GM18907 (cell line): ENCODE measurements around the gene AKT3.

Source experiments
- ATAC-seq: cut with Tn5 transposase; IDR thresholded peaks from one replicate; pipeline ENCODE4 v1.9.1; 2021; ENCODE audit warnings: mild to moderate bottlenecking, moderate library complexity; ENCODE audit not compliant: unreplicated experiment

The AKT3 gene

DNA sequence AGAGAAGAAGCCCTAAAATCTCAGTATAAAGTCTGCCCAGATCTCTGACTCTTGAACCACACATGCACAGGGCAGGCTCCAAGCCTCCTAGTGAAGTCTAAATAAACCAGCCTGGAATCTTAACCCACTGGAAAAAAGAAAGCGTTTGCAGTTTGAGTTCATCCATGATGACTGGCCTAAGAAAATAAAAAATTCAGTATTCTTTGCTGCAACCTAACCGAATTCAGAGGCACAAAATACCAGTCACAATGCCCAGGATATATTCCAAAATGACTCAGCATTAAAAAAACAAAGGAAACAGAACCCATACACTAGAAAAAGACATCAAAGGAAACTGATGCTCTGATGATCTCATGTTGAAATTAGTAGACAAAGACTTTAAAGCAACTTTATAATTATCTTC, 325.0 kb downstream of the AKT3 start:
- ATAC-seq, result no peak

DNA sequence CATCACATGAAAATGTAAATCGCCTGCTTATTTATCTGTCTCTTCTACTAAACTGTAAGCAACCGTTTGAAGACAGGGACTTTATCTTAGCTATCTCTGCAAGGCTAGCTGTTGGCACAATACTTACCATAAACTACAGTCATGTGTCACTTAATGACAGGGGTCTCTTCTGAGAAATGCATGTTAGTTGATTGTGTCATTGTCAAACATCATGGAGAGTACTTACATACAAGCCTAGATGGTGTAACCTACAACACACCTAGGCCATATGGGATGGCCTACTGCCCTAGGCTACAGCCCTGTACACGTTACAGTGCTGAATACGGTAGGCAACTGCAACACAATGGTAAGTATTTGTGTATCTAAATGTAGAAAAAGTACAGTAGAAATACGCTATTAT, 326.3 kb downstream of the AKT3 start:
- no peak for ATAC-seq

DNA sequence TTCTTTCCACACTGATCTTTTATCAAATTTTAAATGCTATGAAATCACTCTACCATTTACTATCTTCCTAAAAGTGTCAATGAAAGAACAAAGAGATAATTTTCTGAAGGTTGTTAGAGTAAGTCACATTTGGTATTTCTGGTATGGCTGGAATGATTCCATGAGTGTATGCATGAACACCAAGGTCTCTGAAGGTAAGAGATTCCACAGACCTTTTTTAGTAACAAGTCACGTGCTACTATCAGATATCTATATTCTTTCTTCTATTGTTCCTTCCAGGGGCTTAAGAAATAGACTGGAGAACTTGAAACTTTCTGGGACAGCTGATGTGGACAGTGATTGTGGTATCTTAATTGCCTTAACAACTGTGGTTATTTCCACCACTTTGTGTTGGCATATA, 329.2 kb downstream of the AKT3 start:
- no peak for ATAC-seq

DNA sequence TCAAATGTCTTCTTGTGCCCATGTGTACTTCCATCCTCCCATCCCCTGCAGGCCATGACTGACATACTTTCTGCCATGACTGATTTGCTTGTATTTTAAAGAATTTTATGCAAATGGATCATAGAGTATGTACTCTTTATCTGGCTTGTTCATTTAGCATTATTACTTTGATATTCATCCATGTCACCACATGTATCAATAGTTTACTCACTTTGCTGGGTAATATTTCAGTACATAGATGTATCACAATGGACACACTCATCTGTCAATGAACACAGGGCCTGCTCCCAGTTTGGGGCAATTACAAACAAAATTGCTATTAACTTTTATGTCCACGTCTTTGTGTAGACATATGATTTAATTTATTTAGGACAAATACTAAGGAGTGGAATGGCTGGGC, 335.1 kb downstream of the AKT3 start:
- ATAC-seq, result no peak

DNA sequence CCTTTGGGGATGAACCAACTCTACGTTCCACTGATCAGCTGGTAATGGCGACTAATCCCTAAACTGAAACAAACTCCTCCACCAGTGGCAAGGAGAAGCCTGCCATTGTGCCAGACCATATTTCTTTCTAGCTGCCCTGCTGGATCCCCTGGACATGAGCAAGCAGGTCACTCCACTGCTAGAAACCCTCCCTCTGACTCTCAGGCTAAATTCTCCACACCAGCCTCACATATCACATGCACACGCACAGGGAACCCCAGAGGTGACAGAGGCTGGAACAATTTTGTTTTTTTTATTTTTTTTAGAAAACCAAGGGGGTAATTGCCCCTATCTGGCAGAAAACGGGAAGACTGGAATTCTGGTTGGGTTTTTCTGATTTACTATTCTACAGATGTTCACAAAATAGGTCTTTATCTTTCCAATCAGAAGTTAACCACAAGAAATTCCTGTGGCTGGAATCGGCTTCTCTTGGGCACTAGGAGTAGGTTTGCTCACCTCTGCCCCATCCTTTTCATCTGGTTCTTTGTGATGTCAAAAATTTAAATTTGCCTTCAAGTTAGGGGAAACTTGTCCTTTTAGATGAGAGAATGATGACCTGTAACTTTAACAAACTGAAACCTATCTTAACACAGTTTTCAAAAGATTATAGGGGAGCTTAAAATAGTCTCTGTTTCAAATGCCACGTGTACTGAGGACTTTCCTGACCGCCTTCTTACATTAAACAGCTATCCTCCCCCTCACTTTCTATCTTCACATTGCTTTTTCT, 336.1 kb downstream of the AKT3 start:
- no peak for ATAC-seq

DNA sequence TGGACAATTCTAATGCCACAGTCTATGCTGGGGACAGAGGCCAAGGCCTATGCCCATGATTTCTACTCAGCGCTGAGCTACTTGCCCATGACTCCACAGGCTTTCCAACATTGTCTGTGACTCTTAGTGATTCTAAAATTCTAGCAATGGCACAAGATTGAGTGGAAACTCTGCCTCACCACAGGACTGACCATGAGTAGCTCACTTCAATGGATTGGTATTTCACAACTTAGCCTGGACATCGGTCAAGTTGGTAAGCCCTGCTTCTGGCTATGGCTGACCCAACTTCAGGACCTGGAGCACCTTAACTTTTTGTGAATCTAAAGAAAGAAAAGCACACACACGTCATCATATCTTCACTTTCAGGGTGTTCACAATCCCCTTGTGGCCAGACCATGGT, 339.1 kb downstream of the AKT3 start:
- ATAC-seq, result no peak

DNA sequence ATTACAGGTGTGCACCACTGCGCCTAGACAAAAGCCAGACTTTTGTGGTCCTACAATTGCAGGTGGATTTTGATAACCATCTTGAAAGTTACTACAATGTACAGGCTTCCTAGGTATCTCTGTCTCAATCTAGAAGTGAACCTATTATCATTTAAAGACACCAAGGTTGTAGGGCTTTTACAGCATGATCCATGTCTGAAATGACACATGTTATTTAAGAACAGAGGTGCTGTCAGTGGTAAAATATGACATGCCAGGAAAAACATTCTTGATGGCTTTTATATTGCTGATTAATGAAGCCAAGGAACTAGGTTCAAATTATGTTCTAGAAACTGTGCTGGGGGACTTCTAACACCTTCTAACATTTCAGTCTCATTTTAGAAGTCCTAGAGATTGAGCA, 341.1 kb downstream of the AKT3 start:
- ATAC-seq, result no peak

DNA sequence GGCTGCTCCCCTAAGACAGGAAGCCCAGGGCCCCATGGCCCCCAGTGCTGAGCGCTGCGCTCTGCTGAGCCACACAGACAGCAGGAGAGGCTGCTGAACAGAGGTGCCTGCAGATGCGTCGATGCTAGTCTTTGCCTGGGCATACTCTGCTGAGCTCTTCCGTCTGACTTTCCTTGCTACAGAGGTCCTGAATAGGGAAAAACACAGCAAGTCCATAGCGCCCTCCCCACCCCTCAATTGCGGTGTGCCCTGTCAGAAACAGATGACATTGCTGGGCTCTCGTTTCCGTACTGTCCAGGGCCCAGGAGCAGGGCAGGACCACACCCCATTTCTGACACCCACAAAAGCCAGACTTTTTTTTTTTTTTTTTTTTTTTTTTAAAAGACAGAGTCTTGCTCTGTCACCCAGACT, 341.7 kb downstream of the AKT3 start:
- ATAC-seq, result peak; percentile 61

DNA sequence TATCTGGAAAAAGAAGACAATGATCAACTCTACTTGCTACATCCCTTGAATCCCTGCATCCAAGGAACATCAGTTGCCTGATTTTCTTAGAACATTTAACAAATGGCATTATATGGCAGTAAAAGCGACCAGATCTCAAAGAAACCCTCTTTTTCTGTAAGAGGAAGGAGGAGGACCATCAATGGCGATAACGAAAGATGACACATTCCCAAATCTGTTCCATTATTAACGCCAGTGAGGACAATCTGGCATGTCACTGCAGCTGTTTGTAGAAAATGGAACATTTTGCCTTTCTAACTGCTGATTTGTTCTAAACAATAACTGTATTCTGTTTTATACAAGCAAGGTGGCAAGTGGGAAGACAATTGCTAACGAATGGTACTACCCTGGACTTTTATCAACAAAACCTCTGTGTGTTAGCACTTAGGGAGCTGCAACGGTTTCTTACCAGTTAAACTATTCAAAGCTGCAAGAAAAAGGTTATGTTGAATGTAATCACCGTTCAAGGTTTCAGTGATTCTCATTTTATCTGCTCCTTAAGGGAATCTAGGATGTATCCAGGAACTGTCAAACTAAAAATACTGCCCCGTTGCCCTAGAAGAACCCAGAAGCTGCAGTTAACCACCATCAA, 342.3 kb downstream of the AKT3 start:
- ATAC-seq, result no peak

DNA sequence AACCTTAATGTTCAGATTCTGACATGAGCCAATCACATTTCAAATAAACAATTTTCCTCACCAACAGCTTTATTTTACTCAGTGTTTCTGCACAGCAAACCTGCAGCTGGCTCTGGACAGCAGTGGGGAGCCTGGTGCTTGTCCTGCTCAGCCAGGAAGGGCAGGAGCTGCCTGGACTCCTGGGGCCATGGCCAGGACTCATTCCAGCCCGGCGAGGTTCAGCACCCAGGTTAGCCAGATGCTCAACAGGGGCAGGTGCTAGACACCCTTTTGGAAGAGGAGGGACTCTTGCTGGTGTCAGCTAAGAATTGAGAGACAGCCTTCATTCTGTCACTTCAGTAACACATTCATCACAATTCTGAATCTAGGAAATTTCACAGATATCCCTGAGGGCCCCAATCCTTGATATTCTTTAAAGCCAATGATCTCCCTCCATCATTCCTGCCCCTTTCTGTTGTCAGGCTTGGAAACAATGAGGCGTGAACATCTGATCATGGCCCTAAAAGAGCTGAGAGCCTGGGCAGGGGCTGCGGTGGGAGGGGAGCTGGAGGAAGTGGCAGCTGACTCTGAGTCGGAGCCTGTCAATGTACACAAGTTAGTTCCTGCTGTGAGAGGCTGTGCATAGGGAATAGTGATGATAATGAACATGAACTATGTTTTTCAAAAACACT, 342.9 kb downstream of the AKT3 start:
- no peak for ATAC-seq

DNA sequence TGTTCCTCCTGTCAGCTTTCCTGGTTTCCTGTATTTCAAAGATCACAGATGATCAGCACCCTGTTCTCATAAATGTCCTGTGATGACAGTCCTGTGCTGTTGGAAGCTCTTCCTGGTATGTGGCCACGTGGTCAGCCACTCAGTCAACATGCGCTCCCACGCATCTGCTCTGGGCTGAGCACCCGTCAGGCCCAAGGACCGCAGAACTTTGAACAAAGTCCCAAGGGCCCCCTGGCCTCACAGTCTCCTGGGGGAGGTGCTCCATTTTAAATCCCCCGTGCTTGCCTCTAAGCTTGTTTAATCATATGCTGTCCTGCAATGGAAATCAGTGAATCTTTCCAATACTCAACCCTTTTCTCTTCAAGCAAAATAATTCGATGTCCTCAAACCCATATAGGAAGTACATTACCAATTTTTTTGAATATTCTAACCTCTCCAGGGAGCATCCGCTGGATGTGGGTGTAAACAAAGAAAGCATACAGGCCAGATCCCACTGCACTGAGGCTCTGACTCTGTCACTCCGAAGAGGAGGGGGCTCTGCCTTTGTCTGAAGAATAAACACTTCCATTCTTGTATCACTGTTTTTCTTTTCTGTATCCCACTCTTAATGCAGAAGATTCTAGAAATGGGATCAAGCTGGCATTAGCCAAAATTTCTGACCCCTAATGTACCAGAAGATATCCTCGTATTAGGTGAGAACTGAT, 343.9 kb downstream of the AKT3 start:
- peak; percentile 65 for ATAC-seq

DNA sequence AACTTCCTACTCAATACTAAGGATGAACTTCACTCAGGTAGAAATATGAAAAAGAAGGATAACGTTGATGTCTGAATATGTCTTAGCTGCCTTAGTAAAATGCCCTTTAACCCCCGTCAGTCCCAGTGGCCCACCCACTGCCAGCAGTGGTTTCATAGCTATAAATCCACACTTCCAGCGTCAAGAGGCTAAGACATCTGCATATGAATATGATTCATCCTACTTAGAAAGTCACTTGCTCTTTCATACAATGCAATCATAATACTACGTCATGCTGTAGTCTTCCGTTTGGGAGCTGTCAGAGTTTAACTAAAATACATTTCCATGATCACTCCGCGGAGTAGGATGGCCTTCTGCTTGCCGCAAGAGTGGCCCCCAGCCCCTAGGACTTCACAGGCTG, 346.9 kb downstream of the AKT3 start:
- no peak for ATAC-seq

DNA sequence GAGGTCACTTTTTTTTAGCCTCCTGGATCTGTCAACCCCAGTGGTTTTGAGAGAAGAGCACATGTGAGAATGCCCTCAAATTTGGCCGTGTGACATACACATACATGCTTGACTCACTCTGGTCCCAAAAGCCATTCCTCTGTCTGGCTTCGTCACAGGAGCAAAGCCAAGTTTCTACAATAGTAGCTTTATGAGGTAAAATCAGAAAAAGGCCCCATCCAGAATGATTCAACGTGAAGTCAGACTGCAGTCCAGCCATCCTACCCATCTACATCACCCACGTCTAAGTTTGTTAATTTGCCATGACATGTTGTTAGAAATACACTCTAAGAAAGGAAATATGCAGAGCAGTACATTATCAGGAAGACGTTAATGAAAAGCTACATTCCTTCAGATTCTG, 349.0 kb downstream of the AKT3 start:
- no peak for ATAC-seq

DNA sequence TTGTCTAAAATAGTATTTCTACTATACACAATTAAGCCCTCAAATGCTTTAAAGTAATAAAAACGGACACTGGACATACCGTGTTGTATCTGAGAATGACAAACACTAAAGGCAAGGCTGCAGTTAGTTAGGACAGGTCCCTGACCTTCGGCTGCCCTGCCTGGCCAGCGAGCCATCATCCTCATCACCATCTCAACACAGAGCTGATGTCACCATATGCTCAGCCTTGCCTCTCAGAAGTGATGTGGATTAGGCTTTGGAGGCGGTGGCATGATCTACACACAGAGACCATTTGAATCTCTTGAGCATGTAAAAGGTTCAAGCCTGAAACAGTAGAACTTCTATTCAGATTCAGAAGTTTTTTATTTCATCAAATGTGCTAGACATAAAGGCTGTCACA, 349.5 kb downstream of the AKT3 start:
- ATAC-seq, result no peak

DNA sequence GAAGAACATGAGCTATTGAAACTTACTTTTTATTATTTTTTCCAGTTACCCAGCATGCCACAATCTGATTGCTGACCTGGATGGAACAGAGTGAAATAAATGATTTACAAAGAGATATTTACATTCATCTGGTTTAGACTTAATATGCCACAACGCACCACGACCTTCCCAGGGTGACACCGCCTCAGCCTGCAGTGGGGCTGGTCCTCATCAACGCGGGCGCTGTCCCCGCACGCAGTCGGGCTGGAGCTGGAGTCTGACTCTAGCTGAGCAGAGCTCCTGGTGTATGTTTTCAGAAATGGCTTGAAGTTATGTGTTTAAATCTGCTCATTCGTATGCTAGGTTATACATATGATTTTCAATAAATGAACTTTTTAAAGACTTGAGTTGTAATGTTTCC, 350.3 kb downstream of the AKT3 start:
- no peak for ATAC-seq

DNA sequence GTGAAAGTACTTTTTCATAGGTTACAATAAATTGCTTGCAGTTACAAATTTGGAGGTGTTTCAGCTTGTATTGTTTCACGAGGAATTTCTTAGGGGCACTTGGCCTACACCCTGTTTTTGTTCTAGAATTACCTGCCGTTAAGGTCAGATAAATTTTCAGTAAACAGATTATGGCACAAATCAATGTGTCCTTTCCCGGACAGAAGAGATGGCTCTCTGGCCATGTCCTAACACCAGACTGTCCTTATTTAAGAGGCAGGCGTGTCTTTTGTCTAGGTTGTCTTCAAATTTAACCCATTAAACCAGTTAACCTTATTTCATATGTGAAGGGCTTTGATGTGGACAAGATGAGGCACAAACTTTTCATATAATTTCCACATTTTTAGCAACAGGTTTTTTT, 350.8 kb downstream of the AKT3 start:
- ATAC-seq, result no peak

DNA sequence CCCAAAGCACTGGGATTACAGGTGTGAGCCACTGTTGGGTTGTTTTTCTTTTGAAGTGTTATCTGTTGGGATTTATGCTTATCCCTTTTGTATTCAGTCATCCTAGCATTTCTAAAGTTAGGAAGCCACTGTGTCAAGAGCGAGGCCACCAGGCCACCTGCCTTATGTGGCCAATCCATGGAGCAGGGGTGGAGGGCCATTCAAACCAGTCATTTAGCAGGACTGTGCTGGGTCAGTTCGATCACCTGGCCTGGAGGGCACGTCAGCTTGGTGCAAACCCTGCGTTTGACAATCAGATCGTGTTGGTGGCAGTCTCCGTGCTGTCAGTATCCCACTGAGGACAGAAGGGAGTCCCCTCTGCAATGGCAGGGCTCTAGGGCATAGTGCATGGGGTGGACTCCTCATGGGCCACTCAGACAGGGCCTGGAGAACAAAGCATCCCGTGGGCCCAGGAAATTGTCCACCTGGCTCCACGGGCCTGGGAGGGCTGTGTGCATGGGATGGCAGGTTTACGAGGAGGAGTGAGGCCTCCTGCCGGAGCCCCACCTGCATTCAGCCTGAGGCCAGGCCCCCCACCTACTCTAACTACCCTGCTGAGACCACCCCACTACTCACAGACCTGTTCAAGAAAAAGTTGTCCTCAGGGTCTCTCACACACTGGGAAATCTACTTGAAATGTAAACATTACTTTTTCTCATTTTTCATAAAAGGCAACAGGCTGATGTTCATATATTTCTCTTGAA, 351.9 kb downstream of the AKT3 start:
- ATAC-seq, result no peak

DNA sequence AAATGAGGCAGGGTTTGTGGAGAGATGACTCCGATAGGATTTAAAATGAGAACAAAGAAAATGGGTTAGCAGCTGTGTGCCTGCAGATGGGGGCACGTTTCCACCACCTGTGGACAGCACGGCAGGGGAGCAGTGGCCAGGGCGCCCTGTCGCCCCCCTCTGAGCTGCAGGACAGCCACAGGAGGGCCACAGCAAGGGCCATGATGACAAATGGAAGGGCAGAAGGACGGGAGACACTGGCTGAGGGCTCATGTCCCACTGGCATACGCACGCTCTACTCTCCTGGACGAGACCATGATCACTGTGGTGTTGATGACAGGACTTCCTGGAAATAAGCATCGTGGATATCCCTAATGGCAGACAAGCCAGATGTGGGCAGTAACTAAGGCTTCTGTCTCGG, 353.2 kb downstream of the AKT3 start:
- ATAC-seq, result no peak

DNA sequence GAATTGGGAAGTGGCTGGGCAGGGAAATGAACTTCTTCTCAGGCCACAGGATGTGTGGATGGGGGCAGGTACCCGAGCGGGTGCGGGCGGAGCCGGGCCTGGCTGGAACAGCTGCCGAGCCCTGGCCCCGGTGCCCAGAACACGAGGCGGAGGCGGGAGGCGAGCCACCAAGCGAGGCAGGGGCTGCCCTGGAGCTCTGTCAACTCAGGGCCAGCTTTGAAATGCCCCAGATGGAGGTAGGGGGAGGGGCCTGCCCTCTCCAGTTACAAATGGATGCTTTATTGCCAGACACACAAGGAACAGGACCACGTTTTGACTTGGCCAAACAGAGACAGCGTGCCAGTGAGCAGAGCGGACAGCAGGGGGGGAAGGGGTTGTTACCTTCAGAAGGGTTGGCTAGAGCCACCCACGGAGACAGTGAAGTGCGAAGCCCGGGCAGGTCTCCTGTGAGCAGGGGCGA, 353.8 kb downstream of the AKT3 start:
- ATAC-seq, result no peak

DNA sequence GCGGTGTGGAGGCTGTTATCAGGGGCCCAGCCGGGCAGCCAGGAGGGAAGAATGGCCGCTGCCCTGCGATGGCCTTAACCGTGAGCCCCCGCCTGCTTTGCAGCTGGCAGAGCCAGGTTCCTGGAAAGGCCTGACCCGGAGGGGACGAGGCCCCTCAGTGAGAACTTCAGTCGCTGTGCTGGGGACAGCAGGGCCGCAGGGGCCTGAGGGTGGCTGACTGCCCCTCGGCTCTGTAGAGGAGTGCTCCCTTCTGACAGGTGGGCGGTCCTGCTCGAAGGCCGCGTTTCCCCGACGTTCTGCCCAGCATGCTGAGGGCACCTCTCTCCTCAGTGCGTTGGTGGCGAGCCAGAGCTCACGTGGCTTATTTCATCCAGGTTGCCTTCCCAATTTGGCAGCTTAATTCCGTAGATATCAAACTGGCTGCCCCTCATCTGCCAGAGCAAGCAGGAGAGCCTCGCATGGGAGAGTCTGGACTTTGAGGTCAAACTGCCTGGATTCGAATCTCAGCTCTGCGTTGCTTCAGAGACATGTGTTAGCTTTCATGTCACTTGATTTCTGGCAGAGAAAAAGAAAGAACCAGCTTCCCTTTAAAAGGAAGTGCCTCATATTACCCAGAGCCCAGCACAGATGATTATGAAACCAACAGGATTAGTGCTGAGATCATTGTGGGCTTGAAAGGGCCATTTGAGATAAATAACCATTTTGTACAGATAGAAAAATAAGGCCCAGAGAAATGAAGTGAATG, 354.4 kb downstream of the AKT3 start:
- ATAC-seq, result no peak
